Keratinocyte (primary cell): ENCODE data around the gene KIF5A. TPM values are rescaled to one million over a fixed set of nuclear protein-coding genes. Genes with fewer than 3 reads are reported as not detected.

ENCODE experiments used
- DNase-seq: peaks from one replicate; pipeline ENCODE4 v3.0.0-alpha.2; 2011; ENCODE audit warnings: low read depth, missing footprints, low spot score
- FAIRE-seq: peaks from 2 replicates; lab custom pipeline; 2011; peaks lifted over from hg19 to GRCh38; lab: Jason Lieb, UNC
- H2AFZ ChIP-seq: 2 replicates; pipeline ENCODE4 v1.6.0; 2012; ENCODE audit warnings: low read length, control low read depth, inconsistent platforms; ENCODE audit not compliant: control insufficient read depth
- H3K27ac ChIP-seq: 2 replicates; pipeline ENCODE4 v1.5.1; 2011; ENCODE audit warnings: low read length; ENCODE audit not compliant: control insufficient read depth, insufficient read depth
- H3K27me3 ChIP-seq: 3 replicates; pipeline ENCODE4 v1.6.0; 2011; ENCODE audit warnings: low read length; ENCODE audit not compliant: control insufficient read depth, insufficient read depth; ENCODE audit errors: extremely low read depth
- H3K36me3 ChIP-seq, 2 experiments: 2 replicates in 1 of 2; 3 replicates in 1 of 2; pipeline ENCODE4 v1.5.1; 2011; ENCODE audit warnings: low read length in 2 of 2, mild to moderate bottlenecking in 1 of 2; ENCODE audit not compliant: control insufficient read depth in 2 of 2, insufficient read depth in 2 of 2; ENCODE audit errors: extremely low read depth in 1 of 2
- H3K4me1 ChIP-seq: 3 replicates; pipeline ENCODE4 v1.5.1; 2011; ENCODE audit warnings: low read length; ENCODE audit not compliant: control insufficient read depth, insufficient read depth; ENCODE audit errors: extremely low read depth
- H3K4me2 ChIP-seq: 3 replicates; pipeline ENCODE4 v1.6.0; 2011; ENCODE audit warnings: low read depth, low read length; ENCODE audit not compliant: control insufficient read depth, insufficient read depth; ENCODE audit errors: extremely low read depth
- H3K4me3 ChIP-seq, 3 experiments: fragments of 200-600 bp in 1 of 3; sonication (generic) in 1 of 3; 2 replicates in 2 of 3; 3 replicates in 1 of 3; pipeline ENCODE4 v1.5.1; 2011 to 2016; ENCODE audit warnings: low read length in 3 of 3, mild to moderate bottlenecking in 3 of 3, control low read depth in 2 of 3, inconsistent platforms in 1 of 3, low read depth in 1 of 3, mixed read lengths in 1 of 3, mixed run types in 1 of 3, moderate library complexity in 1 of 3; ENCODE audit not compliant: control insufficient read depth in 2 of 3, insufficient read depth in 2 of 3; ENCODE audit errors: extremely low read depth in 1 of 3
- H3K79me2 ChIP-seq: 2 replicates; pipeline ENCODE4 v1.6.0; 2012; ENCODE audit warnings: low read length; ENCODE audit not compliant: control insufficient read depth, insufficient read depth
- H3K9ac ChIP-seq: 3 replicates; pipeline ENCODE4 v1.6.0; 2011; ENCODE audit warnings: low read length; ENCODE audit not compliant: control insufficient read depth, insufficient read depth; ENCODE audit errors: extremely low read depth
- H3K9me1 ChIP-seq: 3 replicates; pipeline ENCODE4 v1.6.0; 2011; ENCODE audit warnings: low read length; ENCODE audit not compliant: control insufficient read depth, insufficient read depth; ENCODE audit errors: extremely low read depth
- H3K9me3 ChIP-seq: 2 replicates; pipeline ENCODE4 v1.5.1; 2012; ENCODE audit warnings: low read depth, low read length; ENCODE audit not compliant: control insufficient read depth
- H4K20me1 ChIP-seq: 3 replicates; pipeline ENCODE4 v1.6.0; 2011; ENCODE audit warnings: low read length; ENCODE audit not compliant: control insufficient read depth, insufficient read depth; ENCODE audit errors: extremely low read depth
- EZH2 ChIP-seq: IDR thresholded peaks from one replicate; pipeline ENCODE4 v1.6.1; 2012; ENCODE audit warnings: inconsistent platforms, mild to moderate bottlenecking, low read length, moderate library complexity
- dilution Hi-C: fragments of 300-500 bp; cut with MboI; formaldehyde crosslinking; loops from one replicate; pipeline ENCODE4 v1.7.0; 2020; ENCODE audit warnings: low sequenced_read_pairs; ENCODE audit not compliant: extremely low pct_ligation_motif_present
- polyA plus RNA-seq, 5 experiments: library from polyadenylated mRNA; depleted of rRNA in 3 of 5; stranded (reverse) in 3 of 5; stranded (forward) in 1 of 5; unstranded in 1 of 5; fragments of >200 nt; gene quantifications; 1 replicate in 1 of 5; 2 replicates in 3 of 5; 3 replicates in 1 of 5; pipeline versions ENCODE4 v1.2.1 to v1.2.3, GENCODE V29; 2011 to 2012; ENCODE audit warnings: missing spikeins in 2 of 5, low read depth in 1 of 5, low replicate concordance in 1 of 5
- TF ChIP-seq, protein P1 (sequence below), 3 experiments: IDR thresholded peaks in 1 of 3; conservative IDR thresholded peaks in 1 of 3; optimal IDR thresholded peaks in 1 of 3; 2 replicates in 2 of 3; 3 replicates in 1 of 3; pipeline versions ENCODE3 to v1.5.1; 2011; ENCODE audit warnings: low read length in 3 of 3, mild to moderate bottlenecking in 3 of 3, moderate library complexity in 2 of 3, control low read depth in 1 of 3, inconsistent platforms in 1 of 3; ENCODE audit not compliant: insufficient read depth in 2 of 3; ENCODE audit errors: extremely low read depth in 1 of 3

Gene KIF5A
- polyA plus RNA-seq, 1 donor (not counting 4 experiments of a cell fraction or from before 2014, with no cell fraction given): 0.05 TPM

DNA sequence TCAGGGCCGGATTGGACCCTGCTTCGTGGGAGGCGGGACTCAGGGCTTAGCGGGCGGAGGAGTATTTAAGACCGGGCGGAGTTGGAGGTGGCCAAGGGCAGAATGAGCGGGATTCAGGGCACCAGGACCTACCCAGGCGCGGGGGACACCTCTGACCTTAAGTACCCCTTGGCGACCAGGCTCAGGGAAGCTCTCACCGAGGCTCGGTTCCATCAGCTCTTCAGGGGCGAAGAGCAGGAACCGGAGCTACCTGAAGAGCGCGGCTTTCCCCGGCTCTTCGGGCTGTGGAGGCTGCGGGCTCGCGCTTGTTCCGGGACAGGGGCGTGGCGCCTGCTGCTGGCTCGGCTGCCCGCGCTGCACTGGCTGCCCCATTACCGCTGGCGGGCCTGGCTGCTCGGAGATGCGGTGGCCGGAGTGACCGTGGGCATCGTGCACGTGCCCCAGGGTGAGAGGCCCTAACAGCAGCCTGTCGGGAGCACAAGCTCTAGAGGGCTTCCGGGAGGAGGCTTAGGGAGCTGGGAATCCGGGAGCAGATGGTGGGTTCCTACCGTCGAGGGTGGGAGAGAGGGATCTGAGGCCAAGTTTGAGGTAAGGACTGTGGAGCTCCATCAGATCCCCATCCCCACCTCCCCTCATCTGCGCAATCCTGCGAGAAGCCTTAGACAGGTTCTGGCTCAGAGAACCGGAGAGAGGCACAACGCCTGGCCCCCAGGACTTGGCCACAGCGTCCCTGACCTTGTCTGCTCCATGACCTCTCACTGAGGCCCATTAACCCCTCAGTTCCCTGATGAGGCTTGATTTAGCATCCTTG, 69.8 kb downstream of the KIF5A start:
- FAIRE-seq: no peak
- Histone ChIP-seq H3K4me3 (no peak overlapping the region), H3K36me3 (no peaks in the 10 kb centered on the region), H3K27ac (no peak overlapping the region), H3K79me2 (no peaks in the 10 kb centered on the region), H3K27me3 (peaks cover 76% of the 10 kb centered on the region), H3K9ac (no peak overlapping the region), H3K9me3 (no peaks in the 10 kb centered on the region), H3K4me2 (no peak overlapping the region), H4K20me1 (peaks cover 3% of the 10 kb centered on the region), H3K9me1 (no peaks in the 10 kb centered on the region), H3K4me1 (peaks cover 17% of the 10 kb centered on the region), H2AFZ (no peak overlapping the region)
- peak; percentile 33 for TF ChIP-seq EZH2
- TF ChIP-seq, protein P1, sequence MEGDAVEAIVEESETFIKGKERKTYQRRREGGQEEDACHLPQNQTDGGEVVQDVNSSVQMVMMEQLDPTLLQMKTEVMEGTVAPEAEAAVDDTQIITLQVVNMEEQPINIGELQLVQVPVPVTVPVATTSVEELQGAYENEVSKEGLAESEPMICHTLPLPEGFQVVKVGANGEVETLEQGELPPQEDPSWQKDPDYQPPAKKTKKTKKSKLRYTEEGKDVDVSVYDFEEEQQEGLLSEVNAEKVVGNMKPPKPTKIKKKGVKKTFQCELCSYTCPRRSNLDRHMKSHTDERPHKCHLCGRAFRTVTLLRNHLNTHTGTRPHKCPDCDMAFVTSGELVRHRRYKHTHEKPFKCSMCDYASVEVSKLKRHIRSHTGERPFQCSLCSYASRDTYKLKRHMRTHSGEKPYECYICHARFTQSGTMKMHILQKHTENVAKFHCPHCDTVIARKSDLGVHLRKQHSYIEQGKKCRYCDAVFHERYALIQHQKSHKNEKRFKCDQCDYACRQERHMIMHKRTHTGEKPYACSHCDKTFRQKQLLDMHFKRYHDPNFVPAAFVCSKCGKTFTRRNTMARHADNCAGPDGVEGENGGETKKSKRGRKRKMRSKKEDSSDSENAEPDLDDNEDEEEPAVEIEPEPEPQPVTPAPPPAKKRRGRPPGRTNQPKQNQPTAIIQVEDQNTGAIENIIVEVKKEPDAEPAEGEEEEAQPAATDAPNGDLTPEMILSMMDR (optimal IDR thresholded peaks at IDR 0.05 in 1 of 3, IDR thresholded peaks at IDR 0.05 in 1 of 3, conservative IDR thresholded peaks at IDR 0.05 in 1 of 3; ENCODE audit: extremely low read depth in 1 of 3, insufficient read depth in 2 of 3, low read length in 3 of 3): no peak
- dilution Hi-C loops: no loop called here
- DNase-seq: no peak

DNA sequence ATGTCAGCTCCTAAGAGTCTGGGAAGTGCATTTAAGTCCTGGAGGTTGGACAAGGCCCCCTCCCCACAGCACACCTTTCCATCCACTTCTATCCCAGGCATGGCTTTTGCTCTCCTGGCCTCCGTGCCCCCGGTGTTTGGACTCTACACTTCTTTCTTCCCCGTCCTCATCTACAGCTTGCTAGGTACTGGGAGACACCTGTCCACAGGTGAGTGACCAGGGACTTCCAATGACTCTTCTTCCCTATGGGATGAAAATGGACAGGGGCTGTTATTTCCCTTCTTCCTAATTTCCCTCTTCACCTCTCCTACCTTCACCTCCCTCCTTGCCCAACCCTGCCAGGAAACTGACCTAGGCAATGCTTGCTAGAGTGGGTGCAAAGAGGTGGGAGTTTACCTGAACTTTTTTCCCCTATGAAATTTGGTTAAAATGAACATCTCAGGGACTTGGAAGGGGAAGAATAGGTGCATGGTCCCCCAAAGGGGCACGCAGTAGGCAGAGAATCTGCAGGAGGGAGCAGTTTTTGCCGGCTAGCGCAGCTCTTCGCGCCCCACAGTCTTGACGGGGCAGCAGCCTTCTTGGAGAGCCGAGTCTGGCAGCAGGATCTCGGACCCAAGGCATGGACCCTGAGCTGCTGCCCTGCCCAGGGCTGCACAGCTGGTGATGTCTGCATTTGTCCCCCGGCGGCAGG, 70.5 kb downstream of the KIF5A start:
- DNase-seq (no peak), FAIRE-seq (no peak)
- Histone ChIP-seq H3K36me3 (no peaks in the 10 kb centered on the region), H3K4me2 (peak overlapping the region; percentile 75), H3K27ac (no peak overlapping the region), H3K4me3 (no peak overlapping the region), H3K9ac (no peak overlapping the region), H4K20me1 (peaks cover 3% of the 10 kb centered on the region), H3K4me1 (peaks cover 17% of the 10 kb centered on the region), H3K79me2 (no peaks in the 10 kb centered on the region), H3K9me1 (no peaks in the 10 kb centered on the region), H2AFZ (no peak overlapping the region), H3K27me3 (peaks cover 81% of the 10 kb centered on the region), H3K9me3 (no peaks in the 10 kb centered on the region)
- dilution Hi-C loops: no loop called here
- TF ChIP-seq, protein P1 (optimal IDR thresholded peaks at IDR 0.05 in 1 of 3, IDR thresholded peaks at IDR 0.05 in 1 of 3, conservative IDR thresholded peaks at IDR 0.05 in 1 of 3; ENCODE audit: extremely low read depth in 1 of 3, insufficient read depth in 2 of 3, low read length in 3 of 3): no peak
- TF ChIP-seq EZH2: no peak
